ENCODE data around the gene CCR8.
"Not testable (repeated sequence)": the region's sequence is repeated elsewhere in the genome, so short reads cannot be mapped to it uniquely, and the experiment has no call there.

Gene CCR8

GRCh38 chr3:39351134-39351533 is 21.6 kb downstream of the CCR8 start:
- not testable (repeated sequence) for DNase-seq

- not testable (repeated sequence) for DNase-seq
Measured at GRCh38 chr3:39353168-39353927, 23.8 kb downstream of the CCR8 start.

- DNase-seq, result peak; percentile 38
Measured at GRCh38 chr3:39358333-39358732, 28.8 kb downstream of the CCR8 start.

- peak; percentile 61 for DNase-seq
Measured at GRCh38 chr3:39361252-39361927, 31.9 kb downstream of the CCR8 start.

GRCh38 chr3:39362192-39362591 is 32.7 kb downstream of the CCR8 start:
- no peak for DNase-seq

- no peak for DNase-seq
Measured at GRCh38 chr3:39362812-39363211, 33.3 kb downstream of the CCR8 start.

GRCh38 chr3:39370450-39370849 is 40.9 kb downstream of the CCR8 start:
- DNase-seq, result not testable (repeated sequence)

GRCh38 chr3:39372833-39373232 is 43.3 kb downstream of the CCR8 start:
- DNase-seq, result no peak

GRCh38 chr3:39376959-39377634 is 47.6 kb downstream of the CCR8 start:
- no peak for DNase-seq

GRCh38 chr3:39378088-39378487 is 48.6 kb downstream of the CCR8 start:
- peak; percentile 76 for DNase-seq

- no peak for DNase-seq
Measured at GRCh38 chr3:39378957-39379777, 49.7 kb downstream of the CCR8 start.

GRCh38 chr3:39379778-39380155 is 50.3 kb downstream of the CCR8 start:
- no peak for DNase-seq

- DNase-seq, result no peak
Measured at GRCh38 chr3:39381432-39381831, 51.9 kb downstream of the CCR8 start.
